NT2/D1 (cell line): Measurements from ENCODE around the gene SLC39A11.

Source experiments
- SUZ12 ChIP-seq: IDR thresholded peaks from 2 replicates; pipeline ENCODE4 v1.6.1; 2011; ENCODE audit not compliant: insufficient read length, insufficient read depth; ENCODE audit errors: extremely low read depth
- YY1 ChIP-seq: IDR thresholded peaks from 2 replicates; pipeline ENCODE4 v1.6.1; 2011; ENCODE audit not compliant: insufficient read length, insufficient read depth
- ZNF274 ChIP-seq: IDR thresholded peaks from 2 replicates; pipeline ENCODE4 v1.6.1; 2011; ENCODE audit warnings: mild to moderate bottlenecking, low read depth, low read length

DNA sequence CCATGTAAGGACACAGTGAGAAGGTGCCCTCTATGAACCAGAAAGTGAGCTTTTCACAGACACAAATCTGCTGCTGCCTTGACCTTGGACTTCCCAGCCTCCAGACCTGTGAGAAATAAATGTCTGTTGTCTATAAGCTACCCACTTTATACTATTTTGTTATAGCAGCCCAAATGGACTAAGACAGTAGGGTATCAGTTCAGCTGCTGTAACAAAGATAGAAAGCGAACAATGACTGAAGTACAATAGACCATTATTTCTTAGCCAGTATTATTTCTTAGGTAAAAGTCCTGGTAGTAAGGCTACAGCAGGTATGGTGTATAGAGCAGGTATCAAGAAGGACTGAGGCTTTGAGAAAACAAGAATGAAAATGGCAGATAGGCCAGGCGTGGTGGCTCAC, 117.0 kb downstream of the SLC39A11 start:
- no peak for TF ChIP-seq YY1
- TF ChIP-seq SUZ12, result no peak
- no peak for TF ChIP-seq ZNF274
